Spinal cord (tissue), 10 donors: ENCODE measurements around the gene TRIM10. TPM values are rescaled to one million over a fixed set of nuclear protein-coding genes. Genes with fewer than 3 reads are reported as not detected.

Experiments
- DNase-seq, 6 donors: peaks; one replicate each; pipeline versions ENCODE4 v3.0.0 to v3.0.0-alpha.2; 2013 to 2015; ENCODE audit warnings: low spot score in 6 of 6, low read depth in 4 of 6
- H3K27ac ChIP-seq: one replicate; pipeline ENCODE4 v1.5.1; 2013; ENCODE audit warnings: low read depth, low read length, control low read depth
- H3K27me3 ChIP-seq: one replicate; pipeline ENCODE4 v1.6.1; 2013; ENCODE audit warnings: low read length; ENCODE audit not compliant: control insufficient read depth, insufficient read depth
- H3K36me3 ChIP-seq: one replicate; pipeline ENCODE4 v1.6.1; 2013; ENCODE audit warnings: low read length; ENCODE audit not compliant: control insufficient read depth, insufficient read depth
- H3K4me1 ChIP-seq: one replicate; pipeline ENCODE4 v1.6.1; 2013; ENCODE audit warnings: low read length; ENCODE audit not compliant: control insufficient read depth, insufficient read depth
- H3K4me3 ChIP-seq: one replicate; pipeline ENCODE4 v1.5.1; 2013; ENCODE audit warnings: low read depth, low read length, control low read depth
- H3K9me3 ChIP-seq: one replicate; pipeline ENCODE4 v1.6.1; 2013; ENCODE audit warnings: low read length; ENCODE audit not compliant: control insufficient read depth, insufficient read depth
- WGBS: methylation state at CpG from one replicate; pipeline ENCODE4 v1.1.5; 2013; ENCODE audit warnings: missing lambda C conversion rate; ENCODE audit not compliant: insufficient coverage; 5-methylcytosine and 5-hydroxymethylcytosine counted together
- polyA plus RNA-seq, 2 donors: library from polyadenylated mRNA; unstranded; fragments of 120-200 nt; gene quantifications; one replicate each; pipeline ENCODE4 v1.2.1, GENCODE V29; 2013; ENCODE audit not compliant: insufficient read length in 2 of 2
- total RNA-seq, 2 donors: library from RNA; depleted of rRNA in 1 of 2; stranded (reverse); fragments of 120-200 nt in 1 of 2; fragments of >200 nt in 1 of 2; gene quantifications; one replicate each; pipeline versions ENCODE4 v1.2.3 to v1.2.4, GENCODE V29; 2013 to 2014
- donor health status: healthy.

The TRIM10 gene
- total and polyA plus RNA-seq, 4 donors, result 0.14 to 2.2 (median 0.56) TPM

DNA sequence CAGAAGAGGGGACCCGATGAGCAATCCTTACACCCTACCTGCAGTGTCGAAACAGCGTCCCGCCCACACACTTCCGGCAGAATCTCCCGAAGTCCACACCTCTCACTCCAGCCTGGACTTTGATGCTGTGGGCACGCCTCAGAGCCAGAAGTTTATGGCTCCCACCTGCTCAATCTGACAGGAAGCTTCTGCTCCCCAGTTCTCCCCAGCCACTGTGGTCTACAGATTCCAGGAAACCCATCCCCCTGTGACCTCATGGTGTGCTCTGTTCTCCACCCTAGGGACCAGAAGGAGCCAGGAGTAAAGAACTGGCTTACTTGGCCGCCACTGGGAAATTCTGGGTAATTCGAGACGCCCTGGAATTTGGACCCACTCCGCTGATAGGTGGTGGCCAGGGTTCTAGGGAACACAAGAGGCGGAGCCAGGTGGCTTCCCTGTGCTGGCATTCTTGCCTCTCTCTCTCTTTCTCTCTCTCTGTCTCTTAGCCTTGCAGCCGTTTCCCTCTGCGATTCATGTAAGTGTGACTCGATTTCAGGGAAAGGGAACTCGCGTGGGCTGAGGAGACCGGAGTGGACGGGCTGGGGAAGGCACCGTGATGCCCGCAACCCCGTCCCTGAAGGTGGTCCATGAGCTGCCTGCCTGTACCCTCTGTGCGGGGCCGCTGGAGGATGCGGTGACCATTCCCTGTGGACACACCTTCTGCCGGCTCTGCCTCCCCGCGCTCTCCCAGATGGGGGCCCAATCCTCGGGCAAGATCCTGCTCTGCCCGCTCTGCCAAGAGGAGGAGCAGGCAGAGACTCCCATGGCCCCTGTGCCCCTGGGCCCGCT is 2.3 kb upstream of the TRIM10 start, which contains the start of gene TRIM15:
Gene TRIM15 (plus strand): TSS at position 457 of the 828 bp plus-strand sequence. CDS start 139 bp downstream, at position 596.
- Histone ChIP-seq H3K4me3 (no peak within 1 kb of the TSS), H3K27me3 (peaks cover 3% of the 10 kb centered on the region), H3K36me3 (no peaks in the 10 kb centered on the region), H3K9me3 (no peaks in the 10 kb centered on the region), H3K4me1 (no peaks in the 10 kb centered on the region), H3K27ac (no peak within 1 kb of the TSS)
- DNase-seq, result no peak
- 79% methylated on average over 26 of the region's 31 CpGs for WGBS

DNA sequence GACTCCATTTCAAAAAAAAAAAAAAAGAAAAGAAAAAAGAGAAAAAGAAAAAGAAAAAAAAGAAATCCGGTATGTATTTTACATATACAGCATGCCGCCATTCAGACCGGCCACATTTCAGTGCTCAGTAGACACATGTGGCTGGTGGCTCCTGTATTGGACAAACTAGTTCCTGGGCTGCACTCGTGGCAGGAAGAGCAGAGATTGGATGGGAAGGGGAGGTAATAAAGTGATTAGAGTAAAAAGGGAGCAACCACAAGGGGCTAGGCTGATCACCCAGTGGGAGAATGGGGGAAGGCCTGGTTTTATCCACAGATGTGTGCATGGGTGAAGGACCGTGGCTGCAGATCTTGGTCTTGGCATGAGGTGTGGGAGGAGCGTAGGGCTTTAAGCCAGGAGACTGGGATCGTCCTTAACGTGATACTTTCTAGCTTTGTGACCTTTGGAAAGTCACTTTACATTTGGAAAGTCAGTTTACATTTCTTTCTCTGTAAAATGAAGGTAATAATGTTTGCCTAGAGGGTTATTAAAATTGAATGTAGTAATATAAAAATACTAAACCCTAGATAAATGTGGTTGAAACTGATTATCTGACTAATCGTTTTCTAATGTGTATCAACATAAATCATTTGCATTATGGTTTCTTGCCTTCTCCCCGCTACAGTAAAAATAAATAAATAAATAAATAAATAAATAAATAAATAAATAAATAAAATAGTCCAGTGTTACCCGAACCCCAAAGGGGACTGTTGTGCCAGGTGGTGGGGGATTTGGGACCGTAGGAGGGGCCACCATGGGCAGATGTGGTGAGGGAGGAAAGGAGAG is 1.5 kb upstream of the TRIM10 start:
- DNase-seq, result no peak
- H3K4me1 ChIP-seq, result no peaks in the 10 kb centered on the region
- H3K27me3 ChIP-seq, result no peaks in the 10 kb centered on the region
- WGBS, result 92% methylated on average over 5 of the region's 12 CpGs
- H3K27ac ChIP-seq, result no peak overlapping the region
- H3K4me3 ChIP-seq, result no peak overlapping the region
- no peaks in the 10 kb centered on the region for H3K9me3 ChIP-seq
- no peaks in the 10 kb centered on the region for H3K36me3 ChIP-seq

DNA sequence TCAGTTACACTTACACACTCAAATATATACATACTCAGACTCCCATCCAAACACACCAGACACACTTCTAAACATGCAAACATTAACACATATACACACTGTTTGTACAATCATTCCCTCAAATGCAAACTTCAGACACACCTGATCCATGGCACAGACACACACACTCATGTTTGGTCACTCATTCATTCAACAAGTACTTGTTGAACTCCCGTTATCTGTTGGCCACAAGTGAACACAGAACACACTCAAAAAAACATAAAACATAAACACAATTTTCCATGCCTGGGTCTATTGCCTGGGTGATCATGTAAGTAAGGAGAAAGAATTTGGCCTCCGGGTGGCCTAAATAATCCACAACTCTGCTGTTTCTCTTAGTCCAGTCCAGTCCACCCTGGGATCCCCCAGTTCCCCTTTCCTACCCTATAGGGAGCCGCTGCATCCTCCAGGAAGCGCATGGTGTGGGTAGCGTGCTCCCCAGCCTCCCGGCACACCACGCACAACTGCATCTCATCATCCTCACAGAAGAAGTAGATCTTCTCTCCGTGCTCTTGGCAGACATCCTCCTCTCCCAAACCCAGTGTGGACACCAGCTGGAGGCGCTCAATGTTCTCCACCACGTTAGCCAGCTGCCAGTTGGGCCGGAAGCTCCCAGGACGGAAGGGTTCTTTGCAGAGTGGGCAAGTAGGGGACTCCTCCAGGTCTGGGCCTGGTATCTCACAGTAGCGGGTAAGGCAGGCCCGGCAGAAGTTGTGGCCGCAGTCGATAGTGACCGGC is 815 bp downstream of the TRIM10 start:
- no peak overlapping the region for H3K4me3 ChIP-seq
- no peak for DNase-seq
- no peaks in the 10 kb centered on the region for H3K4me1 ChIP-seq
- H3K36me3 ChIP-seq, result no peaks in the 10 kb centered on the region
- H3K27ac ChIP-seq, result no peak overlapping the region
- H3K9me3 ChIP-seq, result no peaks in the 10 kb centered on the region
- WGBS, result 90% methylated on average over 15 of the region's 17 CpGs
- H3K27me3 ChIP-seq, result peaks cover 4% of the 10 kb centered on the region

DNA sequence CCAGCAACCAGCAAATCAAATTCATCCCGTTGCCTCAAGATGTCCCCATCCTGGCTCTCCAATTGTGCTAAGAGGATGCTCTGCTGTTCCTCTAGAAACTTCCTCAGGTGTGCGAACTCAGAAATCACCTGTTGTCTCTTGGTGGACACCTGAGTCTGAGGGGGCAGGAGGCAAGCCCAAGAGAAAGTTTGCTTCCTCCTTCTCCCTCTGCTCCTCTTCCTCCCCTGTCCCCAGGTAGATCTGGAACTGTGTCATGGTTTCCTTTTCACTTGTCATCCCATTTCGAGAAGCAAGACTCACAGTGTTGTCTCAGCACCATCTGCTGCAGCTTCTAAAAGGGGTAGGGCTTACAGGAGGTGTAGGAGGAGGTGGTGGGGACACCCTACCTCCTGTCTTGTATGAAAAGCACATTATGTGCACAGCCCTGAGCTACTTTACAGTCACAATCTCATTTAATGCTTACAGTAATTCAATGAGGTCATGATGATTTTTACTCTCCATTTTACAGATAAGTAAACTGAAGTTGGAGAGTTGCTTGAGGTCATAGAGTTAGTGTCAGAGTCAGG is 2.5 kb downstream of the TRIM10 start:
- Histone ChIP-seq H3K27me3 (peaks cover 8% of the 10 kb centered on the region), H3K27ac (no peak overlapping the region), H3K36me3 (no peaks in the 10 kb centered on the region), H3K4me3 (no peak overlapping the region), H3K9me3 (no peaks in the 10 kb centered on the region), H3K4me1 (no peaks in the 10 kb centered on the region)
- no peak for DNase-seq
- WGBS, result 60% methylated on average over 2 of the region's 3 CpGs

DNA sequence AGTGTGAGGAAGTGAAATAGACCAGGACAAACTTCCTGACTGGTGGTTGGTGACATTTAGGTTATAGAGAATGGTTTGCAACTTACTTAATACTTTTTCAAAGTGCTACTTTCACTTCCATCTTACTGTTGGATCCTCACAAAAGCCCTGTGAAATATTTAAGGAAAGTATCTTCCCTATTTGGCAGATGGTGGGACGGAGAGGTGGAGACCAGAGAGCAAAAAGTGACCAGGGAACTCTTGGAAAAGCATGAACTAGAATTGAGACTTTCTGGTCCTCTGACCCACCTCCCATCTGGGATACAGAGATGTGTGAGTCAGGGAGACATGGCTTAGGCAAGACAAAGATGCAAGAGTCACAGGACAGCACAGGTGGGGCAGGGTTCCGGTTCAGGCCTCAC is 3.0 kb downstream of the TRIM10 start:
- 92% methylated on average over 2 of the region's 2 CpGs for WGBS
- no peaks in the 10 kb centered on the region for H3K9me3 ChIP-seq

DNA sequence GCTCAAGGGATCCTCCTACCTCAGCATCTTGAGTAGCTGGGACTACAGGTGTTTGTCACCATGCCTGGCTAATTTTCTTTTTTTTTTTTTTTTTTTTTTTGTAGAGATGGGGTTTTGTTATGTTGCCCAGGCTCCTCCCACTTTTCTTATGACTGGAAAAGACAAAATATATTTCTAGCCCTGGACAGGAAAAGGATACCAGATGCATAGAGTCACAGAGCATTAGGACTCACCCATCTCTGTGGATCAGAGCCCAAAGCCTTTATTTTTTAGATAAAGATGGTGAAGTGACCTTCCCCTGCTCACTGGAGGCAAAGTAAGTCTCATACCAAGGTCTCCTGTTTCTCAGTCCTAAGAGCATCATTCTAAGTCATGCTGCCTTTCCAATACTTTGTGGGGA is 3.4 kb downstream of the TRIM10 start:
- H3K27me3 ChIP-seq, result peaks cover 12% of the 10 kb centered on the region
- no peak for DNase-seq
- no peaks in the 10 kb centered on the region for H3K4me1 ChIP-seq
- no peak overlapping the region for H3K27ac ChIP-seq
- H3K36me3 ChIP-seq, result no peaks in the 10 kb centered on the region
- no peaks in the 10 kb centered on the region for H3K9me3 ChIP-seq
- no peak overlapping the region for H3K4me3 ChIP-seq

More for the DNA sequence above, 3.0 kb downstream of the TRIM10 start:
- DNase-seq, result no peak
- H3K27ac ChIP-seq, result no peak overlapping the region
- peaks cover 12% of the 10 kb centered on the region for H3K27me3 ChIP-seq
- no peak overlapping the region for H3K4me3 ChIP-seq
- H3K4me1 ChIP-seq, result no peaks in the 10 kb centered on the region
- no peaks in the 10 kb centered on the region for H3K36me3 ChIP-seq

DNA sequence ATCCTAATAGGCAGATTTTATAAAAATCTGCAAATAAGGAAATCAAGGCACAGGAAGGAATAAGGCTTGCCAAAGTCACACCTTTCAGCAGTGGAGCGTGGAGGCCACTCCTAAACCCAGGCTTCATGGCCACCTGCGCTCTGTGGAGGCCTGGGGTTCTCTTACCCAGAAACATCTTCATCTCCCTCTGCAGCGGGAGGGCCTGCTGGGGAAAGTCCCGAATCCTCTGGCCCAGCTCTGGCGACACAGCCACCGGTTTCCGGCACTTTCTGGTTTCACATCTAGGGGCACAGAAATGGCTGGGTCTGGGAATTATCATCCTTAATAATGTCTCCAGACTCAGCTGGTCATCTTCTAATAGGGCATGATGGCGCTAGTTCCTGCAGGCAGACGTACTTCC is 4.2 kb downstream of the TRIM10 start:
- Histone ChIP-seq H3K4me1 (no peaks in the 10 kb centered on the region), H3K9me3 (no peaks in the 10 kb centered on the region), H3K27me3 (peaks cover 12% of the 10 kb centered on the region), H3K36me3 (no peaks in the 10 kb centered on the region), H3K27ac (no peak overlapping the region), H3K4me3 (no peak overlapping the region)
- 92% methylated on average over 6 of the region's 9 CpGs for WGBS
- DNase-seq, result no peak

DNA sequence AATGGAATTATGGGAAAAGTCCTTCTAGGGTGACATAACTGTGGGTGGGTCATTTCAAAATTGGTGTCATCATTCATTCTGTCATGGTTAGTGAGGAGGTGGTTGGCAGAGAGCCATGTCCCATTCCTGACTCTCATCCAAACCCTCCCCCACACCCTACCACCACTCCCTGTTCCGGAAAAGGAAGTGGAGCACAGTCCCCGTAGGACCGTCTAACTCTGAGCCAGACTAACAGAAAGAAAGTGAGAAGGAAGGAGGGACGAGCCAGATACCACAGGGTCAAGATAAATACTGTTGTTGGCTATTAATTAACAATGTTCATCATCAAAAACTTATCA is 4.8 kb downstream of the TRIM10 start:
- H3K27me3 ChIP-seq, result peaks cover 12% of the 10 kb centered on the region
- no peaks in the 10 kb centered on the region for H3K4me1 ChIP-seq
- H3K9me3 ChIP-seq, result no peaks in the 10 kb centered on the region
- no peak for DNase-seq
- WGBS, result no CpG with 5 or more reads among the region's 4 CpGs
- H3K4me3 ChIP-seq, result no peak overlapping the region
- no peaks in the 10 kb centered on the region for H3K36me3 ChIP-seq
- H3K27ac ChIP-seq, result no peak overlapping the region

DNA sequence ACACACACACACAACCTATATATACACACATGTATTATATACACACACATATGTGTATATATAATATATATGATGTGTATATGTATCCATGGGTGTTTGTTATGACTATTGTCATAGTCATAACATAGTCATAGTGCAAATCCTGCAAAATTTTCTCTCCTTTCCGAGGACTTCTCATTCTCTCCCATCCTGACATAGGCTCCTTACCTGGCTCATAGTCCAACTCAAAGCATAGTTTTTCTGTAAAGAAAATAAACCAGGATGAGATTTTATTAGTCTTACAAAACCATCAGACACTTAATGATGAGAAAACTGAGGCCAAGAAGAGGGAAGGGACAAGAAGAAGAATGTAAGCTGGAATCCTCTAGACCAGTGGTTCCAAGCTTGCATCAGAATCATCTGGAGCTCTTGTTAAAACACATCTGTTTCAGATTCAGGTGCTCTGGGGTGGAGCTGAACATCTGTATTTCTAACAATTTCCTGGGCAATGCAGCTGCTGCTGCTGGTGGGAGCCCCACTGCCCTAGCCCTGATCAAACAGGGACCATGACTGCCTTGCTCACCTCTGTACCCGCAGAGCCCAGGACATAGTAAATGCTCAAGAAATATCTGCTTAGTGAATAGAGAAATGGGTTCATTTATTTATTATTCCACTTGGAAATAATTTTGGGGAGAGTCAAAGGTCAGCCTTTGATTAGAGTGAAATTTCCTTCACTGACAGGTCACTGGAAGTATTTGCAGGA is 5.3 kb downstream of the TRIM10 start:
- Histone ChIP-seq H3K27ac (no peak overlapping the region), H3K4me3 (no peak overlapping the region), H3K36me3 (no peaks in the 10 kb centered on the region), H3K4me1 (no peaks in the 10 kb centered on the region), H3K9me3 (no peaks in the 10 kb centered on the region), H3K27me3 (peaks cover 12% of the 10 kb centered on the region)
- no CpG with 5 or more reads among the region's 2 CpGs for WGBS
- no peak for DNase-seq
